Measurements from ENCODE around the gene MPZ.
"Not testable (repeated sequence)": the region's sequence is repeated elsewhere in the genome, so short reads cannot be mapped to it uniquely, and the experiment has no call there.

MPZ gene

DNA sequence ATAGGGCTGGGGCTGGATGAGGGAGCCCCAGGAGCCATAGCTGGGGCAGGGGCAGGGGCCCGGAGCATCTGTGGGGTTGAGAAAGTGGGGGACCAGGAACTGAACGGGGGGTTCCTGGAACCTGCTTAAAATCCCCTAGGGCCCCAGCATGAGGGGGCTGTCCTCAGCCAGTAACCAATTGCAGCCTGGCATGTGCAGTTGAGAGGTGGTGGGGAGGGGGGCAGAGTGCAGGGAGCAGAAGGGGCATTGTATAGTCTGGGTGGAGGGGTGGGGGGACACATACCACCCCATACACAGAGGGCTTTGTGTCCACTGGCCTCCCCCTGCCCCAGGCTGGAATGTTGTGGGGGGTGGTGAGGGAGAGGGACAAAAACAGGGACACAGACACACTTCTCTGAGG lies at the start of gene MPZ:
TSS of gene MPZ (minus strand) at position 101 of the 400 bp plus-strand sequence. CDS start at position 38, 63 bp downstream.
- DNase-seq (ENCODE audit: low read depth in 1 of 2, low spot score in 1 of 2): no peak

DNA sequence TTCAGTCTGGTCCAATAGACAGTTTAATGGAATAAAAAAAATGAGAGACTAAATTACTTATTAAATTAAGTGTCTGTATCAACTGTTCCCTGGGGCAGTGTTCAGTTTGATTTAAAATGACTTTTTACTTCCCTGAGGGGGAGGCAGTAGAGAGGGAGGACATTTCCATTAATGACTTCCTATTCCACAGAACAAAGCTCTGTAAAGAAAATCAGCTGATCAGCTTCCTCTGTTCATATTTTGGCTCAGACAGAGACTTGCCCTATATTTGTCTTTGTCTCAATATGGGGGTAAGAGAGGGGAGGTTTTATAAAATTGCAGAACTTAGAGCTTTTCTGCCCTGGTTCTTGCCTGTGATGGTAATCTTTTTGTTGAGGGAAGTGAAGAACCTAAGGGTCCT lies 49.5 kb upstream of the MPZ start:
- DNase-seq (ENCODE audit: low read depth in 1 of 2, low spot score in 1 of 2): no peak

DNA sequence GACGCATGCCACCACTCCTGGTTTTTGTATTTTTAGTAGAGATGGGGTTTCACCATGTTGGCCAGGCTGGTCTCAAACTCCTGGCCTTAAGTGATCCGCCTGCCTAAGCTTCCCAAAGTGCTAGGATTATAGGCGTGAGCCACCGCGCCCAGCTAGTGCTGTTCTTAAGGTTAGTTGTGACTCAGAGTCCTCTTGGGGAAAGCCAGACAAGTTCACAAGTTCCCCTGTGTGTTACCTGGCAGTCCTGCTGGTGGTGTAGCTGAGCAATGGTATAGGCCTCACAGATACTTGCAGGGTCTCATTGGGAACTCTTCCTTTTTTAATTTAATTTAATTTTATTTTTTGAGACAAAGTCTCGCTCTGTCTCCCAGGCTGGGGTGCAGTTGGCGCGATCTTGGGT lies 47.3 kb upstream of the MPZ start:
- DNase-seq (ENCODE audit: low read depth in 1 of 2, low spot score in 1 of 2): no peak

DNA sequence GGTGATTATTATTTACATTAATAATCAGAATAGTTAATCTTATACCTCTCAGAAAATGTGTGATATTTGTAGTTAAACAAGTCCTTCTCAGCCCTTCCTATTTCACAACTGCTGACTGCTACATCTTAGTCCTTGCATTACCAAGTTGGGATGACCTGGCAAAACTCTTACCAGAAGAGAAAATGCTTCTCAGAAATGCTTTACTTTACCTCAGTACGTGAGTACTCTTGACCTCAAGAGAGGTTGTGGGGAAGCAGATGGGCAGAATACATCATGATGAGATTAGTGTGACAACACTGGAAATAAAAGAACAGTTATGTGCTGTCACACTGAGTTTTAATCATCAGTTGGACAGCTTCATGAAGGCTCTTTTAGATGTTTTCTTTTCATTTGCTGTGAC lies 41.7 kb upstream of the MPZ start:
- no peak for DNase-seq (ENCODE audit: low read depth in 1 of 2, low spot score in 1 of 2)

DNA sequence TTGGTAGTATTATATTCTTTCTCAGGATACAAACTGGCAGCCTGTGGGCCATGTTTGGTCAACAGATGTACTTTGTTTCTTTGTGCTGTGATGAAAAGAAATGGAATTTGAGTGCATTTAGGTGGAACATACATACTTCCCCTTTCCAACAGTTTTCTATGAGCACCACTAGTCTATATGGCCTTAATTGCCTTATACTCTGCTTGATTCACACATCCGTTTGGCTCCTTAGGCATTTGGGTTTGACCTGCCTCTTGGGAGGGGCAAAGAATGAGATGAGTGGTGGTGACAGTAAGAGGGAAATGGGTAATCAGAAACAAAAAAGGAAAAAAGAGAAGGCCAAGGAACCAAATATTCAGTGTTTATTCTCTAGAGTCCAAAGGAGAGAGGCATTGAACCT lies 40.9 kb upstream of the MPZ start:
- DNase-seq (ENCODE audit: low read depth in 1 of 2, low spot score in 1 of 2): no peak

DNA sequence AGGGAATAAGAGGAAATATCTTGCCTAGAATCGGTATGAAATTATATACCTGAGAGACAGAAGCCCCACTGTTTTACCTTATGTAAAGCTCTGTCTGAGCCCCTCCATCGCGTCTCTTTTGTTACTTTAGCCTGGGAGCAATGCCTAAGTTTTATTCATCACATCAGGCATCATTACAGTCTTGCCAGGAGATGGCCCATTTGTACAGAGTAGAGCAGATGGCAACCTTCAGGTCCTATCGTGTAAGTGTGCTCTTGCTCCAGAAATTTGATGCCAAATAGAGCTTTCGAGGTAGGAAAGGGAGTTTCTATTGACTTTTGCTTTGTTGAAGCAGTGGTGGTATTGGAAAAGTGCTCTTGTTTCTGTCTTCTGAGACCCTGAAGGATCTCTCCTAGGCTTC lies 33.1 kb upstream of the MPZ start:
- DNase-seq (ENCODE audit: low read depth in 1 of 2, low spot score in 1 of 2): no peak

DNA sequence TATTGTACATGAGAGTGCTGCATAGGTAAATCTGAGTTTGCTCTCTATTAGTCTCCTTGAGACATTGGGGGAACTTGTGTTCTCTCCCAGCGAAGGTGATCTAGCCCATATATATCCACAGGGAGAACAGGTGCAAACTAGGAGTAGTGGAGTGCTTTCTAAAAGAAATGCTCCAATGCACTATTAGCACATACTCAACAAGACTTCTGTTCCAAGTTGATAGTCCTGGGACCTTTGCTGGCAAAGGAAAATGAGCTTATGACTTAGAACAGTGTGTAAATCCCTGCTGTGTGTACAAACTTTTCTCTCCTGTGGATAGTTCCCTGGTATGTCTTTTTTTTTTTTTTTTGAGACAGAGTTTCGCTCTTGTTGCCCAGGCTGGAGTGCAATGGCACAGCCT lies 32.4 kb upstream of the MPZ start:
- DNase-seq (ENCODE audit: low read depth in 1 of 2, low spot score in 1 of 2): no peak

DNA sequence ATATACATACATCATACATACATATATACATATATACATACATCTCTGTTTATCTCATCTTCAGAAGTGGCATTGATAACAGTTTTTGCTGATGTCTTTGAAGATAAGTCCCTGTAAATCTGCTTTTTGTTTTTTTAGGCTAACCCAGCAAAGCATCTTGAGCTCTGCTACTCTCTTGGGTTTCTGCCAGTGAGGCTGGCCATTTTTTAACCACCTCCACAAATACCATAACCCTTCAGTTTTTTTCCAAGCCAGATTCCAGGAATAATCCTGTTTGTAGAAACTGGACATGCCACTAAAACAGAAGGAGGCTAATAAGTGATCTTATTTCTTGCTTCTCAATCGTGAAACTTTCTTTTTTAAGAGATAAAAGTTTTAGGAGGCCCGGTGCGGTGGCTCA lies 26.0 kb upstream of the MPZ start:
- DNase-seq (ENCODE audit: low read depth in 1 of 2, low spot score in 1 of 2): no peak

DNA sequence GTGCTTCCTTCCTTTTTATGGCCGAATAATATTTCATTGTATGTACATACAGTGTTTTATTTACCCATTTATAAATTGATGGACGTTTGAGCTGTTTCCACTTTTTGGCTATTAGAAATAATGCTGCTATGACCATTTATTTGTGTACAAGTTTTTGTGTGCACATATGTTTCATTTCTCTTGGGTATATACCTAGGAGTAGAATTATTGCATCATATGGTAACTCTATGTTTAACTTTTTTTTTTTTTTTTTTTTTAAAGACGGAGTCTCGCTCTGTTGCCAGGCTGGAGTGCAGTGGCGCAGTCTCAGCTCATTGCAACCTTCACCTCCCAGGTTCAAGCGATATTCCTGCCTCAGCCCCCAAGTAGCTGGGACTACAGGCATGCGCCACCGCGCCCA lies 23.4 kb upstream of the MPZ start:
- no peak for DNase-seq (ENCODE audit: low read depth in 1 of 2, low spot score in 1 of 2)

DNA sequence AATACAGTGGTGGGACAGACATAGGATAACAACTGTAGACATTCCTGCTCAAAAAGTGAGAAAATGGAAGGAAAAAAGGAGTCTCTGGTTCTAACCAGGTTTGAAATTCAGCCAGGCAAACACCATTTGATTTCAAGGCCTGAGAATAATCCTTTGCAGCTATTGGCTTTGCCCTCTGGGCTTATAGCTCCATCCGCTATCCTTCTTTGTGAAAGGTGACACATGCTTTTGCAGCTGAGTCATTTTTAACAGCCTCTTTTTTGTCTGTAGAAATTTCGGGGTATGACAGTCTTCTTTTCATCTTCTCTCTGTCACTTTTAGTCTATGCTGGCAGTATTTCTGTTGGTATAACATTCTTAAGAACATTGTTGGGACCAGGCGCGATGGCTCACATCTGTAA lies 20.6 kb upstream of the MPZ start:
- no peak for DNase-seq (ENCODE audit: low read depth in 1 of 2, low spot score in 1 of 2)

DNA sequence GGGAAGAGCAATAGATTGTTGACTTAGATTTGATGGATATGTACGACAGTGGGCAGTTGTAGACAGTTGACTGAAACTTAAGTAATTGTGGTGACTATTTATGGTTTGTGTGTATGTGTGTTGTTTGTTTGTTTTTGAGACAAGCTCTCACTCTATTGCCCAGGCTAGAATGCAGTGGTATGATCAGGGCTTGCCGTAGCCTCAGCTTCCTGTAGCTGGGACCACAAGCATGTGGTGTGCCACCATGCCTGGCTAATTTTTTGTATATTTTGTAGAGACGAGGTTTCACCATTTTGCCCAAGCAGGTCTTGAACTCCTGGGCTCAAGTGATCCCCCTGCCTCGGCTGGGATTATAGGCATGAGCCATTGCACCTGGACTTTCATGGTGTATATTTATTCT lies 14.3 kb upstream of the MPZ start:
- no peak for DNase-seq (ENCODE audit: low read depth in 1 of 2, low spot score in 1 of 2)

DNA sequence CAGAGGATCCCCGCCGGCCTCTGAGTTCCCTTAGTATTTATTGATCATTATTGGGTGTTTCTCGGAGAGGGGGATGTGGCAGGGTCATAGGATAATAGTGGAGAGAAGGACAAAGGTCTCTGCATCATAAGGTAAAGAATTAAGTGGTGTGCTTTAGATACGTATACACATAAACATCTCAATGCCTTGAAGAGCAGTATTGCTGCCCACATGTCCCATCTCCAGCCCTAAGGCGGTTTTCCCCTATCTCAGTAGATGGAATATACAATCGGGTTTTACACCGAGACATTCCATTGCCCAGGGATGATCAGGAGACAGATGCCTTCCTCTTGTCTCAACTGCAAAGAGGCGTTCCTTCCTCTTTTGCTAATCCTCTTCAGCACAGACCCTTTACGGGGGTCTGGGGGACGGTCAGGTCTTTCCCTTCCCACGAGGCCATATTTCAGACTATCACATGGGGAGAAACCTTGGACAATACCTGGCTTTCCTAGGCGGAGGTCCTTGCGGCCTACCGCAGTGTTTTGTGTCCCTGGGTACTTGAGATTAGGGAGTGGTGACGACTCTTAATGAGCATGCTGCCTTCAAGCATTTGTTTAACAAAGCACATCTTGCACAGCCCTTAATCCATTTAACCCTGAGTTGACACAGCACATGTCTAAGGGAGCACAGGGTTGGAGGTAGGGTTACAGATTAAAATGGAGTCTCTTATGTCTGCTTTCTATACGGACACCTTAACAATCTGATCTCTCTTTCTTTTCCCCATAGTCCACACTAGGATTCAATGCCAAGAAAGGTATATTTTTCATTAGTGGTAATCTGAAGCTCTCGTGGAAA lies 6.3 kb upstream of the MPZ start:
- not testable (repeated sequence) for DNase-seq (ENCODE audit: low read depth in 1 of 2, low spot score in 1 of 2)

DNA sequence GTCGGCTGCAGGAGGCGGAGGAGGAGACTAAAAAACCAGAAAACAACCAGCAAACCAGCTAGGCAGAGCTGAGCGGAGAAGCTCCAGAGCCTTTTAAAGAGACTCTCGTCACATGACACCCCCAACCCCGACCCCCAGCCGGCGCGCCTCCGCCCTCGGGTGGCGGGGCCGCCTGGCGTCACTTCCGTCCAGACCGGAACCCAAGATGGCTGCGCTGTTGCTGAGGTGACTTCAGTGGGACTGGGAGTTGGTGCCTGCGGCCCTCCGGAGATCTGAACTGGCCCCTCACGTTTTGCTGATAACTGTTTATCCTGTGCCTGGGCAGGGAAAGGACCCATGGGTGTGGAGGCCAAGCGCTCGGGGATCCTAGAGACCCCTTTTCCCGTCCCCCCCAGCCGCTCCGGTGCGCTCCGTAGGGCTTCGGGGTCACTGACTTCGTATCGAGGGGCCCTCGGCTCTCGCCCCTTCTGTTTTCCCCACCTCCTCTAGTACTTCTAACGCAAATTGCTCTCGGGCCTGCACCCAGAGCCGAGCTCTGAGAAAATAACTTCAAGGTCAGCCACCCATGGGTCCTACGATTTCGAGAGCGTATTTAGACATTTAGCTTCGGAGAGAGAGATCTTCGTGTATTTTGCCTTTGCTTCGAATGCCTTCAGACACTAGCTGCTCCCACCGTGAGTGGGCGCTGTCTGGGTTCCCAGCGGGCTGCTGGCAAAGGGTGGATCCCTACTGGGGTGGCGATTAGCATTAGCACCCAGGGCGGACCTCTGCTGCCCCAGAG lies 4.6 kb upstream of the MPZ start, which contains the start of gene SDHC:
TSS of gene SDHC (plus strand) at position 181 of the 781 bp plus-strand sequence. CDS start at position 206, 25 bp downstream.
- peak; percentile 74 to 79 for DNase-seq (ENCODE audit: low read depth in 1 of 2, low spot score in 1 of 2)

DNA sequence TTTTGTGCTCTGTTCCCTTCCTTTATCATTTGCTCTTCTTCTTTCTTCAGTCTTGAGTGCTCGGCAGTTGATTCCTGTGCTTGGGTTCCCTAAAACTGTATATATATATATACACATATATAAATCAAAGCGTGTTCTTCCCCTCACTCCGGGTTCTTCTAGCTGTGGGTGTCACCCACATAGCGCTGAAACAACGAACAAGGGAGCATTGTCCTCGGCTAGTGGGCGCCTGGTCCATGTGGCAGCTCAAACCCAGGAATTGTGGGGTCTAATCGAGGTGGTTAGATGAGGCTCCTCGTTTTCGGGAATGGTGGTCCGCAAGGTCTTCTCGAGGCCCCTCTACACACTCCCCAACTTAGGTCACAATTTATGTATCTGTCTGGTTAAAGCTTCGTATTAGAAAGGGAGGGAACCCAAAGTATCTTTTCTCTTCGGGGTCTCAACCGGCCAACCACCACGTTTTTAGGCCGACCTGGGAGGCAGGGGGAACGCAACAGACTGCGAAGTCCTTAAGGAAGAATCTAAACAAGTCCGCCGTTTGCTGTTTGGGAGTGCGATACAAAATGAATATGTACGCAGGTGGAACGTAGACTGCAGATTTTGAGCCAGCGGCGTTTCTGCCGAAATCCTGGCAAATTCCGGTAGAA lies 3.9 kb upstream of the MPZ start:
- DNase-seq (ENCODE audit: low read depth in 1 of 2, low spot score in 1 of 2): no peak

DNA sequence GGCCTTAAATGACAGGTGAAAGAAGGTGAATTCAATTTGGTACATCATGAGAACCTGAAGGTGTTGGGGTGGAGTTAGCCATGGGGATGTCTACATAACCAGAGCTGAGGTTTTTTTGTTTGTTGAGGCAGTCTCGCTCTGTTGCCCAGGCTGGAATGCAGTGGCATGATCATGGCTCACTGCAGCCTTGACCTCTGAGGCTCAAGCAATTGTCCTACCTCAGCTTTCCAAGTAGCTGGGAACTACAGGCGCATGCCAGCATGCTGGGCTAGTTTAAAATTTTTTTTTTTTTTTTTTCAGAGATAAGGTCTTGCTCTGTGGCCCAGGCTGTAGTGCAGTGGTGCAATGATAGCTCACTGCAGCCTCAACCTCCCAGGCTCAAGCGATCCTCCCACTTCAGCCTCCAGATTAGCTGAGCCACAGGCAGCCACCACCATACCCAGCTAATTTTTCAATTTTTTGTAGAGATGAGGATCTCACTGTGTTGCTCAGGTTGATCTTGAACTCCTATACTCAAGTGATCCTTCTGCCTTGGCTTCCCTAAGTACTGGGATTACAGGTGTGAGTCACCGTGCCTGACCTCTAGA lies 1.9 kb upstream of the MPZ start:
- DNase-seq (ENCODE audit: low read depth in 1 of 2, low spot score in 1 of 2): no peak

DNA sequence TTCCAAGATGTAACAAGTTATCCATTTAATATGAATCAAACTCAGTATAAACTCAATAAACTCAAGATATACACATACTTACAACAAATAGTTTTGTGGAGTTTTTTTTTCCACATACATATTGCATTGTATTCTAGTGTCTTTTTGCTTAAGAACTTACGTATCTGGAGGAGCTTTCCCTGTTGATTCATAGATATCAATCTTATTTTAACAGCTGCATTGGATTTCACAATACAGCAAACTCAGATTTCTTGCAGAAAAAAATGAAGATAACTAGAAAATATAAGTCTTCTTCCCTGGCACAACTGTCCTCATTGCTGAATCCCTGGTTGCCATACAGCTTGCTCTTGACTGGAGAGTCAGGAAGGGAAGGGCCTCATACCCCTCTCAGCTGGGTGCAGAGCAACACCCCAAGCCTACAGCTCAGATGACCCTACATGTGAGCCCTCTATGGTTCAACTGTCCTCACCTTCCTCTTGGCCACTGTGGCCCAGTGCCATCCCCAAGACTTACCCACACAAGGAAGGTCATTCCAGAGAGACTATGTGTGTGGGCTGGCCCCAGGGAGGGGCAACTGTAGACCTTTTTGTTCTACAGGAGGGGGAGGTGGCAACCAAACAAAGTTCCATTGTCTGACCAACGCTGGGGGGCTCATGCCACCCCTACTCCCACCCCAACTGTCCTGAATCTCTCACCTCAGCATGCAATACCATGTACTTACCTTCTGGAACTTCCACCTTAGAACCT lies 1.7 kb downstream of the MPZ start:
- no peak for DNase-seq (ENCODE audit: low read depth in 1 of 2, low spot score in 1 of 2)

DNA sequence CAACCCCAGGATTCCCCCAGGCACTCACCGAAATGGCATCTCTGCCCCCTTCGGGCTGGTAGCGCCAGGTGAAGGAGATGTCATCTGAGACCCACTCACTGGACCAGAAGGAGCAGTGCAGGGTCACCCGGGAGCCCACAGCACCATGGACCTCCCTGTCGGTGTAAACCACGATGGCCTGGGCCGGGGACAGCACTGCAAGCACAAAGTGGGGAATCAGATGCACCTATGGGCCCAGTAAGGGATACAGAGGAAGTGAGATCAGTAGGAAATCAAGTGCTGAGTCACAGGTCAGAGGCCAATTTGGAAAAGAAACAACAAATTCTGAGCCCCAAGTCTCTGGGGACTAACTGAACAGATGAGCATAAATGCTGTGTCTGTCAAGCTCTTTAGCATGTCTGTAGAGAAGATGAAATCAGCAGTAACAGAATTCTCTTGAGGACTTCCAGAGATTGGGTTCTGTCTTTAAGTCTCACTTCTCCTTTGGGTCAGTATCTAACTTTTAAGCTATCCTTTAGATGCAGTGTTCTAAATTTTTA lies 2.5 kb downstream of the MPZ start:
- no peak for DNase-seq (ENCODE audit: low read depth in 1 of 2, low spot score in 1 of 2)

DNA sequence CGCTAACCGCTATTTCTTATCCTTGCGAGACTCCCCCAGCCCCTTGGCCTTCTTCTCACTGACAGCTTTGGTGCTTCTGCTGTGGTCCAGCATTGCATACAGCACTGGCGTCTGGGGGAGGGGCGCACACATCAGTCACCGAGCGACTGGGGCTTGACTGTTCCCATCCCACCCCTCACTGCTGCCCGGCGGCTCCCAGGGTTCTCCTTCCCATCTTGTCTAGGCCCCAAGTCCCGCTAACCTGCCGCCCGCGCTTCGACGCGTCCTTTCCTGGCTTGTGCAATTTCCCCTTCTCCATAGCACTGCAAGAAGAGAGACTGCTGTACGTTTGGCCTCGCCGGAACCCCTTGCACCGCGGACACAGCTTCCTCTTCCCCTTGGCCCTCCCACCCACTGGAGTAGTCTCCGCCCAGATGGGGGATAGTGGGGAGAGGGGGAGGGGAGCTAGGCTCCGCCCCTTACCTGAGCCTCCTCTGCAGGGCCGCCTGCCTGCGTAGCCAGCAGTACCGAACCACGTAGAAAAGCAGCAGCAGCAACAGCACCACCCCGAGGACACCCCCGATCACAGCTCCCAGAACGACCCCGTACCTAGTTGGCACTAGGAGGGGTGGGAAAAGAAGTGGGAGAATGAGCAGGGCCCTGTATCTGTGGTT lies 3.8 kb downstream of the MPZ start:
- DNase-seq (ENCODE audit: low read depth in 1 of 2, low spot score in 1 of 2): peak; percentile 73 to 76

DNA sequence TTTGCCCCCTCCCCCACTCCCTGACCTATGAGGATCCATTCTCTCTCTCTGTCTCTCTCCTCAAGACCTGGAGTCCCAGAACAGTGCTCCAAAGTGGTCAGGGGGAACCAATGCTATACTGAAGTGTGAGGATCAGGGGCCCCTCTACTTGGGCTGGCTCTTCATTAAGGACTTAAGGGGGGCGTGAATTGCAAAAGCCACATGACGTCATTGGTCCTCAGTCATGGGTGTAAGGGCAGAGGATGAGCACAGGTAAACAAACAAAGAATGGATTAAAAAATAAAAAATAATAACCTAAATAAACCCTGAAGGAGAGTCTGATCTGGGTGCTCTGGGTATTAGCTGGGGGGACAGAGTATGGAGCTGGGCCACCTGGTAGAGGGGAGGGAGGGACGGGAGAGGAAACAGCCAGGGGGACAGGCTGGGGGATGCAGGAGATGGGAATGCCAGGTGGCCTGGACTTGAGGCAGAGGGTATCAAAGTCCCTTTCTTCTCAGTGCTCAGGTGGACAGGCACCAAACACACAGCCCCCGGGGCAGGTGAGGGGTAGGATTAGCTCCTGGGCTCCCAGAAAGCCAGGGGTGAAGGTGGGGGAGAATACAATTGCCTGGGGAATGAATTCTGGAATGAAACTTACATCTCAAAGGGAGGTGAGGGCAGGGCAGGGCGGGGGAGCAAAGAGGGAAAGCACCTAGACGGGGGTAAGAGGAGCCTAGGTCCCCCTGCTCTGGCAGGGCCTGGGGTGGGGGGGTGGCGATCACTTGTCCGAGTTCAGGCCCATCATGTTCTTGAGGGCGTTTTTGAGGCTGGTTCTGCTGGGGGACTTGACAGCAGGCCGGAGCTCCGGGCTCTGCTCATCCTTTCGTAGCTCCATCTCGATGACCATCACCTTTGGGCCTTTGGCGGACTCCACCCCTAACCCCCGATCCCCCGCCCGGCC lies 4.6 kb downstream of the MPZ start:
- DNase-seq (ENCODE audit: low read depth in 1 of 2, low spot score in 1 of 2): no peak

Data from stimulated activated CD4-positive, alpha-beta T cell treated with anti-CD3 and anti-CD28 coated beads, Interleukin-15, amount 100 ng/mL, for 1 hour (primary cell).